HepG2 (cell line): ENCODE data around the gene CDH2. TPM values are rescaled to one million over a fixed set of nuclear protein-coding genes. Genes with fewer than 3 reads are reported as not detected.
A peak's percentile ranks its signal among the peaks of the same experiment; 100 is the strongest.

Experiments
- ATAC-seq: fragments of 200-7000 bp; cut with Tn5 transposase; 3 replicates; pipeline ENCODE4 v1.9.1; 2020; ENCODE audit warnings: mild to moderate bottlenecking, moderate library complexity
- BruUV-seq: library from RNA; stranded (reverse); fragments of 400-500 nt; replicated peaks from 2 replicates; lab custom pipeline; 2021; lab: Mats Ljungman, UMichigan
- CTCF ChIA-PET: fragments of 300-600 bp; formaldehyde crosslinking; extraction: SDS; loops from one replicate; lab custom pipeline; 2021; ENCODE audit warnings: low total read pairs, inconsistent platforms, low intra/inter-chr PET ratio; lab: Yijun Ruan, JAX
- POLR2A ChIA-PET: fragments of 350-600 bp; sonication (Branson Sonifier 250); formaldehyde crosslinking; loops from one replicate; lab custom pipeline; 2020; ENCODE audit warnings: antibody characterized with exemption, inconsistent platforms; lab: Yijun Ruan, JAX
- DNase-seq: peaks from one replicate; pipeline ENCODE4 v3.0.0-alpha.2; 2015; ENCODE audit warnings: low spot score
- FAIRE-seq: peaks from 3 replicates; lab custom pipeline; 2011; peaks lifted over from hg19 to GRCh38; lab: Jason Lieb, UNC
- H2AFZ ChIP-seq: one replicate; pipeline ENCODE4 v1.6.1; 2011; ENCODE audit warnings: low read length, inconsistent platforms
- H3K27ac ChIP-seq: fragments of 300-600 bp; 3 replicates; pipeline ENCODE4 v1.8.0; 2011; ENCODE audit warnings: mixed run types, mild to moderate bottlenecking, mixed read lengths, low read length, inconsistent platforms; ENCODE audit not compliant: insufficient read depth; ENCODE audit errors: extremely low read length
- H3K27me3 ChIP-seq, 2 experiments: fragments of 200-600 bp in 1 of 2; 2 replicates in 1 of 2; 3 replicates in 1 of 2; pipeline versions ENCODE4 v1.6.0 to v1.8.0; 2011; ENCODE audit warnings: low read length in 2 of 2, mild to moderate bottlenecking in 2 of 2, moderate library complexity in 2 of 2, inconsistent platforms in 1 of 2; ENCODE audit not compliant: insufficient read depth in 2 of 2, control insufficient read depth in 1 of 2
- H3K36me3 ChIP-seq, 2 experiments: fragments of 200-600 bp in 1 of 2; replicated peaks in 1 of 2; 2 replicates in 1 of 2; 3 replicates in 1 of 2; pipeline versions ENCODE4 v1.5.1 to v1.8.0; 2011; ENCODE audit warnings: low read length in 2 of 2, inconsistent platforms in 1 of 2; ENCODE audit not compliant: insufficient read depth in 2 of 2, control insufficient read depth in 1 of 2
- H3K4me1 ChIP-seq: 2 replicates; pipeline ENCODE4 v1.5.1; 2012; ENCODE audit warnings: low read length, inconsistent platforms; ENCODE audit not compliant: insufficient read depth
- H3K4me2 ChIP-seq: 2 replicates; pipeline ENCODE4 v1.6.0; 2011; ENCODE audit warnings: low read depth, low read length, inconsistent platforms
- H3K4me3 ChIP-seq, 3 experiments: fragments of 200-600 bp in 1 of 3; sonication (generic), shearing (Covaris generic) in 1 of 3; replicated peaks in 1 of 3; 2 replicates each; pipeline ENCODE4 v1.5.1; 2011 to 2016; ENCODE audit warnings: low read length in 3 of 3, inconsistent platforms in 2 of 3, low read depth in 2 of 3, mild to moderate bottlenecking in 2 of 3, control low read depth in 1 of 3, mixed read lengths in 1 of 3; ENCODE audit not compliant: insufficient read depth in 1 of 3
- H3K79me2 ChIP-seq: one replicate; pipeline ENCODE4 v1.6.1; 2011; ENCODE audit warnings: low read length, inconsistent platforms; ENCODE audit not compliant: insufficient read depth
- H3K9ac ChIP-seq: 2 replicates; pipeline ENCODE4 v1.6.0; 2011; ENCODE audit warnings: mild to moderate bottlenecking, low read depth, low read length, inconsistent platforms; ENCODE audit not compliant: insufficient read depth
- H3K9me3 ChIP-seq: 2 replicates; pipeline ENCODE4 v1.5.1; 2012; ENCODE audit warnings: mild to moderate bottlenecking, low read length
- H4K20me1 ChIP-seq: 2 replicates; pipeline ENCODE4 v1.6.0; 2011; ENCODE audit warnings: inconsistent platforms, mild to moderate bottlenecking, low read length, moderate library complexity; ENCODE audit not compliant: insufficient read depth
- ATF7 ChIP-seq, 2 experiments: fragments of 450-650 bp in 1 of 2; sonication (generic) in 1 of 2; formaldehyde crosslinking in 1 of 2; IDR thresholded peaks; 2 replicates each; pipeline versions ENCODE4 v1.4.0 to v1.6.1; 2016 to 2020; ENCODE audit warnings: antibody characterized with exemption in 1 of 2, mild to moderate bottlenecking in 1 of 2, missing genetic modification reagents in 1 of 2
- HBP1 ChIP-seq: IDR thresholded peaks from 2 replicates; pipeline ENCODE4 v1.6.1; 2016; ENCODE audit warnings: low read depth, control low read depth
- ZBED4 ChIP-seq: sonication (generic); formaldehyde crosslinking; IDR thresholded peaks from 2 replicates; pipeline ENCODE4 v1.4.0; 2020; ENCODE audit warnings: missing genetic modification reagents, borderline replicate concordance
- ZNF431 ChIP-seq: sonication (generic); formaldehyde crosslinking; IDR thresholded peaks from 2 replicates; pipeline ENCODE4 v1.9.0; 2022; ENCODE audit warnings: missing genetic modification reagents, low read depth, mild to moderate bottlenecking, borderline replicate concordance
- ZNF577 ChIP-seq: sonication (generic); formaldehyde crosslinking; IDR thresholded peaks from 2 replicates; pipeline ENCODE4 v1.4.0; 2020; ENCODE audit warnings: mild to moderate bottlenecking, low read depth, missing genetic modification reagents, borderline replicate concordance
- ZNF770 ChIP-seq: sonication (generic); formaldehyde crosslinking; IDR thresholded peaks from 2 replicates; pipeline ENCODE4 v1.5.0; 2020; ENCODE audit warnings: mild to moderate bottlenecking, missing genetic modification reagents
- WGBS: methylation state at CpG from one replicate; pipeline ENCODE4 v1.1.6; 2017; ENCODE audit warnings: low lambda C conversion rate; 5-methylcytosine and 5-hydroxymethylcytosine counted together
- in situ Hi-C: cut with HindIII; loops from 2 replicates; pipeline ENCODE4 v1.10.0; 2017; ENCODE audit warnings: low pct_unique_long_range_greater_than_20kb; ENCODE audit not compliant: extremely low pct_ligation_motif_present
- intact Hi-C: fragments of 100-400 bp; cut with micrococcal nuclease; formaldehyde crosslinking; loops from one replicate; pipeline ENCODE4 v1.10.0; 2022; ENCODE audit not compliant: unreplicated experiment
- polyA plus RNA-seq, 8 experiments: library from polyadenylated mRNA; depleted of rRNA in 3 of 8; stranded (reverse) in 7 of 8; unstranded in 1 of 8; fragments of >200 nt; fragmentation: Illumina TruSeq in 4 of 8; extraction: Trizol in 4 of 8; gene quantifications; 2 replicates each; pipeline versions ENCODE4 v1.2.1 to v1.2.3, GENCODE V29; 2011 to 2016; ENCODE audit warnings: low read depth in 4 of 8, missing spikeins in 1 of 8, mixed read lengths in 1 of 8; ENCODE audit not compliant: insufficient read depth in 1 of 8
- total RNA-seq, 5 experiments: library from RNA; depleted of rRNA; stranded (reverse); fragments of >200 nt; fragmentation: Illumina TruSeq; extraction: Trizol; gene quantifications; 2 replicates each; pipeline ENCODE4 v1.2.3, GENCODE V29; 2016; ENCODE audit warnings: low read depth in 1 of 5

Gene CDH2
- total and polyA plus RNA-seq, 2 of the 13 experiments (the other 11 are each of a cell fraction or from before 2014, with no cell fraction given), result 18.6 to 36.1 TPM

GRCh38 chr18:28002841-28003240, 174.1 kb downstream of the CDH2 start:
- H3K9ac ChIP-seq, result no peak overlapping the region
- no peaks in the 10 kb centered on the region for H3K9me3 ChIP-seq
- CTCF ChIA-PET, result no interaction called here
- H3K36me3 ChIP-seq, result peaks cover 12 to 19% of the 10 kb centered on the region in 2 experiments; a peak in 4 of 5 replicates
- H3K27ac ChIP-seq, result no peak overlapping the region
- in situ Hi-C loops, result loop anchor here (10.0 kb wide), 1 partner anchor 182 kb away; no protein-coding TSS in a partner anchor
- TF ChIP-seq ZNF577 (CRISPR knock-in tag) (no peak), ATF7 (IDR thresholded peaks at IDR 0.05) (peak; percentile 21; the same call in 1 of the 2 replicates), ATF7 (CRISPR knock-in tag; IDR thresholded peaks at IDR 0.05) (no peak), ZBED4 (CRISPR knock-in tag) (no peak), ZNF770 (CRISPR knock-in tag) (no peak), ZNF431 (CRISPR knock-in tag) (no peak), HBP1 (CRISPR knock-in tag) (no peak)
- FAIRE-seq, result no peak
- no peak overlapping the region for H3K4me3 ChIP-seq
- H2AFZ ChIP-seq, result no peak overlapping the region
- H3K27me3 ChIP-seq, result no peaks in the 10 kb centered on the region
- intact Hi-C loops, result no loop called here
- ATAC-seq, result no peak
- BruUV-seq, result no TSS peak
- no peaks in the 10 kb centered on the region for H3K79me2 ChIP-seq
- H3K4me1 ChIP-seq, result no peaks in the 10 kb centered on the region
- WGBS, result 75% methylated on average over 5 of the region's 5 CpGs
- POLR2A ChIA-PET, result no interaction called here
- no peak overlapping the region for H3K4me2 ChIP-seq
- no peaks in the 10 kb centered on the region for H4K20me1 ChIP-seq
- no peak for DNase-seq
